Measurements from ENCODE around the gene STEAP2.

DNA sequence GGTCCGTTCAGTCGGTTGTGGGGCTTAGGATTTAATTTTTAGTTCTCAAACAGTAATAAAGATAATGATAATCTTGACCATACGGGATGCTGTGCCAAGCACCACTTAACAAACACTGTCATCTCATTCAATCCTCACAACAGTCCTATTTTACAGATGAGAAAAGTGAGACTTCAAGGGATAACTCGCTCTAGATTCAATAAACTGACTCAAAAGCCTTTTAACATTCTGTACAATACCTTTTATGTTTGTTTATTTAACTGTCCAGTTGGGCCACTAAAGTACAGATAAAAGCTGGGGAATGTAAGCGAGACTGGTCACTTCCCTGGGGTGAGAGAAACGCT, 33.0 kb downstream of the STEAP2 start:
- TF ChIP-seq, protein P1, sequence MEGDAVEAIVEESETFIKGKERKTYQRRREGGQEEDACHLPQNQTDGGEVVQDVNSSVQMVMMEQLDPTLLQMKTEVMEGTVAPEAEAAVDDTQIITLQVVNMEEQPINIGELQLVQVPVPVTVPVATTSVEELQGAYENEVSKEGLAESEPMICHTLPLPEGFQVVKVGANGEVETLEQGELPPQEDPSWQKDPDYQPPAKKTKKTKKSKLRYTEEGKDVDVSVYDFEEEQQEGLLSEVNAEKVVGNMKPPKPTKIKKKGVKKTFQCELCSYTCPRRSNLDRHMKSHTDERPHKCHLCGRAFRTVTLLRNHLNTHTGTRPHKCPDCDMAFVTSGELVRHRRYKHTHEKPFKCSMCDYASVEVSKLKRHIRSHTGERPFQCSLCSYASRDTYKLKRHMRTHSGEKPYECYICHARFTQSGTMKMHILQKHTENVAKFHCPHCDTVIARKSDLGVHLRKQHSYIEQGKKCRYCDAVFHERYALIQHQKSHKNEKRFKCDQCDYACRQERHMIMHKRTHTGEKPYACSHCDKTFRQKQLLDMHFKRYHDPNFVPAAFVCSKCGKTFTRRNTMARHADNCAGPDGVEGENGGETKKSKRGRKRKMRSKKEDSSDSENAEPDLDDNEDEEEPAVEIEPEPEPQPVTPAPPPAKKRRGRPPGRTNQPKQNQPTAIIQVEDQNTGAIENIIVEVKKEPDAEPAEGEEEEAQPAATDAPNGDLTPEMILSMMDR (IDR thresholded peaks at IDR 0.05; ENCODE audit: insufficient read depth, low read length, poor library complexity, severe bottlenecking): no peak
- TF ChIP-seq EZH2phosphoT487 (conservative IDR thresholded peaks at IDR 0.05; ENCODE audit: low read length): no peak

All from SU-DHL-6 (cell line).